Choroid plexus epithelial cell (primary cell): ENCODE measurements around the gene PRKCSH.

Source experiments
- DNase-seq: peaks from one replicate; pipeline ENCODE4 v3.0.0-alpha.2; 2010; ENCODE audit warnings: low read depth
- H3K4me3 ChIP-seq: 2 replicates; pipeline ENCODE4 v1.5.1; 2011; ENCODE audit warnings: low read depth, mild to moderate bottlenecking, control low read depth, low read length, moderate library complexity
- TF ChIP-seq, protein P1 (sequence below): conservative IDR thresholded peaks from 2 replicates; pipeline ENCODE4 v1.5.1; 2011; ENCODE audit warnings: low read depth, mild to moderate bottlenecking, control low read depth, inconsistent platforms, low read length, moderate library complexity

The PRKCSH gene, protein sequence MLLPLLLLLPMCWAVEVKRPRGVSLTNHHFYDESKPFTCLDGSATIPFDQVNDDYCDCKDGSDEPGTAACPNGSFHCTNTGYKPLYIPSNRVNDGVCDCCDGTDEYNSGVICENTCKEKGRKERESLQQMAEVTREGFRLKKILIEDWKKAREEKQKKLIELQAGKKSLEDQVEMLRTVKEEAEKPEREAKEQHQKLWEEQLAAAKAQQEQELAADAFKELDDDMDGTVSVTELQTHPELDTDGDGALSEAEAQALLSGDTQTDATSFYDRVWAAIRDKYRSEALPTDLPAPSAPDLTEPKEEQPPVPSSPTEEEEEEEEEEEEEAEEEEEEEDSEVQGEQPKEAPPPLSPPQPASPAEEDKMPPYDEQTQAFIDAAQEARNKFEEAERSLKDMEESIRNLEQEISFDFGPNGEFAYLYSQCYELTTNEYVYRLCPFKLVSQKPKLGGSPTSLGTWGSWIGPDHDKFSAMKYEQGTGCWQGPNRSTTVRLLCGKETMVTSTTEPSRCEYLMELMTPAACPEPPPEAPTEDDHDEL

GRCh38 chr19:11435057-11435832, at the start of gene PRKCSH, which contains the start of gene ODAD3:
Gene PRKCSH (plus strand): TSS chr19:11435635. CDS start chr19:11436118, 483 bp downstream.
Gene ODAD3 (minus strand): TSS chr19:11435121. CDS start chr19:11435016, 105 bp downstream.
- TF ChIP-seq, protein P1, sequence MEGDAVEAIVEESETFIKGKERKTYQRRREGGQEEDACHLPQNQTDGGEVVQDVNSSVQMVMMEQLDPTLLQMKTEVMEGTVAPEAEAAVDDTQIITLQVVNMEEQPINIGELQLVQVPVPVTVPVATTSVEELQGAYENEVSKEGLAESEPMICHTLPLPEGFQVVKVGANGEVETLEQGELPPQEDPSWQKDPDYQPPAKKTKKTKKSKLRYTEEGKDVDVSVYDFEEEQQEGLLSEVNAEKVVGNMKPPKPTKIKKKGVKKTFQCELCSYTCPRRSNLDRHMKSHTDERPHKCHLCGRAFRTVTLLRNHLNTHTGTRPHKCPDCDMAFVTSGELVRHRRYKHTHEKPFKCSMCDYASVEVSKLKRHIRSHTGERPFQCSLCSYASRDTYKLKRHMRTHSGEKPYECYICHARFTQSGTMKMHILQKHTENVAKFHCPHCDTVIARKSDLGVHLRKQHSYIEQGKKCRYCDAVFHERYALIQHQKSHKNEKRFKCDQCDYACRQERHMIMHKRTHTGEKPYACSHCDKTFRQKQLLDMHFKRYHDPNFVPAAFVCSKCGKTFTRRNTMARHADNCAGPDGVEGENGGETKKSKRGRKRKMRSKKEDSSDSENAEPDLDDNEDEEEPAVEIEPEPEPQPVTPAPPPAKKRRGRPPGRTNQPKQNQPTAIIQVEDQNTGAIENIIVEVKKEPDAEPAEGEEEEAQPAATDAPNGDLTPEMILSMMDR = peak; percentile 83
- DNase-seq = peak; percentile 100
- peak within 1 kb of the TSS; percentile 97 for H3K4me3 ChIP-seq

GRCh38 chr19:11387162-11388034, 48.0 kb upstream of the PRKCSH start:
- no peak overlapping the region for H3K4me3 ChIP-seq
- no peak for DNase-seq
- TF ChIP-seq, protein P1 = no peak

GRCh38 chr19:11390359-11390758, 45.1 kb upstream of the PRKCSH start:
- TF ChIP-seq, protein P1 = no peak
- H3K4me3 ChIP-seq = no peak overlapping the region
- DNase-seq = no peak

- no peak for DNase-seq
- TF ChIP-seq, protein P1 = no peak
- no peak overlapping the region for H3K4me3 ChIP-seq
These were observed 44.3 kb upstream of the PRKCSH start for GRCh38 chr19:11390933-11391680.

DNA sequence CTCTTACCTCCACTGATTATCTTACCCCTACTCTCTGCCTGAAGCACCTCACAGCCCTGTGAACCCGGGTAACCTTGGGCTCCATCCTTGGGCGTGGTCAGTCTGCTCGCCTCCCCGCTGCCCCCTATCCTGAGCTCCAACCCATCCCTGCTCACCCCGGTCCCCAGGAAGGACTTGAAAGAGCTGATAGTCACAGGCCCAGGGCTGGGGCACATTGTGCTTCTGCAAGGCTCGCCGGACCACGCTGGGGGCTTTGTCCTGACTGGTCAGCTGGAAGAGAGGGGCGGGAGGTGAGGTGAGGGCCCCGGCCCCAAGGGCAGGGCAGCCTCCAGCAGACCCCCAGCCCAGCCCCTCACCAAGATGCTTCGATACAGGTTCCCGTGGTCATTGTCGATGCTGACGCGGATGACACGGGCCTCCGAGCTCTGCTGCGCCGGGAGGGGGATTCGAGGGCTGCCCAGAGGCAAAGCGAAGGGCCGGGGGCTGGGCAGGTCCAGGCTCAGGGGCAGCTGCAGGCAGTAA, 38.3 kb upstream of the PRKCSH start:
- DNase-seq = no peak
- TF ChIP-seq, protein P1 = no peak
- no peak overlapping the region for H3K4me3 ChIP-seq
